ENCODE measurements around the gene PCP4. TPM values are rescaled to one million over a fixed set of nuclear protein-coding genes. Genes with fewer than 3 reads are reported as not detected.

PCP4 gene
- total RNA-seq, 1 experiment from 2014 or later = 1.6 TPM

DNA sequence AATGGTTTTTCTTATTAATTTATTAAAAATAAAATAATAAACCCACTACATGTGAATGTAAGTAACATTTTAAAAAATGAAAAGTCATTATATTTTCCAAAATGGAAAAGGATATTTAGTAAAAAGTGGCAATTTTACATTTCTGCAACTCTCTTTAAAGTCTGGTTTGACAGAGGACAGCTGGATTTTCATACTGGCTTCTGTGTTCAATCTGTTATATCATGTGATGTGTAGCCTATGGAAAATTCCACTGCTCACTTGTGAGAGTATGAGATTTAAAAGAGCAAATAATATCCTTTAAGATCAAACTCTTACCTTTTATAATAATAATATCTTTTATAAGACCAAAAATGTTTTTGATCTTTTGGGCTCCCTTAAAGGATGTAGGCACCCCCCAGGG lies 33.7 kb downstream of the PCP4 start (continued):
- TF ChIP-seq ZNF232 (CRISPR knock-in tag; IDR thresholded peaks at IDR 0.05) = no peak
- no peak for TF ChIP-seq IRF2 (CRISPR knock-in tag; IDR thresholded peaks at IDR 0.05; ENCODE audit: borderline replicate concordance, low read depth)

GRCh38 chr21:39902986-39903385 lies 35.7 kb downstream of the PCP4 start:
- CTCF ChIA-PET = interaction anchor here (0.9 kb wide), 1 partner anchor 36 kb away, joined by 5 read pairs; no protein-coding TSS in a partner anchor
- DNase-seq (ENCODE audit: low spot score) = no peak
- Mint-ChIP-seq H3K27ac (no peak overlapping the region), H3K4me3 (no peak overlapping the region), H3K27me3 (ENCODE audit: low read depth) (no peaks in the 10 kb centered on the region), H3K36me3 (no peaks in the 10 kb centered on the region), H3K9me3 (no peaks in the 10 kb centered on the region), H3K4me1 (0 out of 2 replicates have a peak, but pooled peaks cover under 1% of the 10 kb centered on the region)
- TF ChIP-seq E2F1 (CRISPR knock-in tag; IDR thresholded peaks at IDR 0.05) = no peak
- no peak for TF ChIP-seq NFYB (CRISPR knock-in tag; conservative IDR thresholded peaks at IDR 0.05; ENCODE audit: low read depth)
- no peak for TF ChIP-seq ZSCAN18 (CRISPR knock-in tag; IDR thresholded peaks at IDR 0.05)
- no peak for TF ChIP-seq ZNF396 (CRISPR knock-in tag; IDR thresholded peaks at IDR 0.05; ENCODE audit: borderline replicate concordance)
- no peak for TF ChIP-seq GTF2I (CRISPR knock-in tag; conservative IDR thresholded peaks at IDR 0.05)
- no peak for TF ChIP-seq SP1 (CRISPR knock-in tag; conservative IDR thresholded peaks at IDR 0.05)
- no peak for TF ChIP-seq USF2 (CRISPR knock-in tag; IDR thresholded peaks at IDR 0.05)
- TF ChIP-seq AR (CRISPR knock-in tag; IDR thresholded peaks at IDR 0.05) = no peak
- TF ChIP-seq NFE2L1 (CRISPR knock-in tag; IDR thresholded peaks at IDR 0.05) = no peak
- TF ChIP-seq KAT7 (CRISPR knock-in tag; IDR thresholded peaks at IDR 0.05; ENCODE audit: borderline replicate concordance) = no peak
- no peak for TF ChIP-seq AFF4 (CRISPR knock-in tag; IDR thresholded peaks at IDR 0.05; ENCODE audit: borderline replicate concordance)
- ATAC-seq = no peak
- POLR2A ChIA-PET = no interaction called here

GRCh38 chr21:39904457-39904856 lies 37.2 kb downstream of the PCP4 start:
- no peak overlapping the region for H3K4me3 Mint-ChIP-seq
- DNase-seq (ENCODE audit: low spot score) (no peak), ATAC-seq (no peak)
- H3K36me3 Mint-ChIP-seq = no peaks in the 10 kb centered on the region
- H3K4me1 Mint-ChIP-seq = peaks cover 3% of the 10 kb centered on the region; the same call in 1 of the 2 replicates
- ChIA-PET CTCF (interaction anchor here (0.6 kb wide), 1 partner anchor 178 kb away, joined by 3 read pairs; no protein-coding TSS in a partner anchor), POLR2A (no interaction called here)
- H3K9me3 Mint-ChIP-seq = no peaks in the 10 kb centered on the region
- no peak overlapping the region for H3K27ac Mint-ChIP-seq
- H3K27me3 Mint-ChIP-seq (ENCODE audit: low read depth) = no peaks in the 10 kb centered on the region
- no peak for TF ChIP-seq ARID4B (CRISPR knock-in tag; IDR thresholded peaks at IDR 0.05; ENCODE audit: borderline replicate concordance)
- TF ChIP-seq, protein P1, sequence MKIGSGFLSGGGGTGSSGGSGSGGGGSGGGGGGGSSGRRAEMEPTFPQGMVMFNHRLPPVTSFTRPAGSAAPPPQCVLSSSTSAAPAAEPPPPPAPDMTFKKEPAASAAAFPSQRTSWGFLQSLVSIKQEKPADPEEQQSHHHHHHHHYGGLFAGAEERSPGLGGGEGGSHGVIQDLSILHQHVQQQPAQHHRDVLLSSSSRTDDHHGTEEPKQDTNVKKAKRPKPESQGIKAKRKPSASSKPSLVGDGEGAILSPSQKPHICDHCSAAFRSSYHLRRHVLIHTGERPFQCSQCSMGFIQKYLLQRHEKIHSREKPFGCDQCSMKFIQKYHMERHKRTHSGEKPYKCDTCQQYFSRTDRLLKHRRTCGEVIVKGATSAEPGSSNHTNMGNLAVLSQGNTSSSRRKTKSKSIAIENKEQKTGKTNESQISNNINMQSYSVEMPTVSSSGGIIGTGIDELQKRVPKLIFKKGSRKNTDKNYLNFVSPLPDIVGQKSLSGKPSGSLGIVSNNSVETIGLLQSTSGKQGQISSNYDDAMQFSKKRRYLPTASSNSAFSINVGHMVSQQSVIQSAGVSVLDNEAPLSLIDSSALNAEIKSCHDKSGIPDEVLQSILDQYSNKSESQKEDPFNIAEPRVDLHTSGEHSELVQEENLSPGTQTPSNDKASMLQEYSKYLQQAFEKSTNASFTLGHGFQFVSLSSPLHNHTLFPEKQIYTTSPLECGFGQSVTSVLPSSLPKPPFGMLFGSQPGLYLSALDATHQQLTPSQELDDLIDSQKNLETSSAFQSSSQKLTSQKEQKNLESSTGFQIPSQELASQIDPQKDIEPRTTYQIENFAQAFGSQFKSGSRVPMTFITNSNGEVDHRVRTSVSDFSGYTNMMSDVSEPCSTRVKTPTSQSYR (CRISPR knock-in tag; IDR thresholded peaks at IDR 0.05) = no peak
